Activated CD8-positive, alpha-beta T cell treated with anti-CD3 and anti-CD28 coated beads for 36 hours (primary cell): Measurements from ENCODE around the gene PHLDB1. TPM values are rescaled to one million over a fixed set of nuclear protein-coding genes. Genes with fewer than 3 reads are reported as not detected.

Source experiments
- ATAC-seq: fragments of 200-7000 bp; cut with Tn5 transposase; one replicate; pipeline ENCODE4 v1.10.0; 2021; ENCODE audit warnings: mild to moderate bottlenecking, moderate library complexity
- CTCF ChIA-PET: fragments of 350-600 bp; sonication (Branson Sonifier 250); formaldehyde crosslinking; loops from one replicate; lab custom pipeline; 2021; ENCODE audit warnings: antibody characterized with exemption; lab: Charles Lee
- POLR2A ChIA-PET: fragments of 350-600 bp; sonication (Branson Sonifier 250); formaldehyde crosslinking; loops from one replicate; lab custom pipeline; 2021; ENCODE audit warnings: antibody characterized with exemption; lab: Charles Lee
- DNase-seq: peaks from one replicate; pipeline ENCODE4 v3.0.0-alpha.2; 2020
- H3K27ac Mint-ChIP-seq: one replicate; pipeline ENCODE4 v1.8.0; 2021; ENCODE audit warnings: mild to moderate bottlenecking, mixed read lengths
- H3K27me3 Mint-ChIP-seq: one replicate; pipeline ENCODE4 v1.8.0; 2021; ENCODE audit warnings: mixed read lengths
- H3K36me3 Mint-ChIP-seq: one replicate; pipeline ENCODE4 v1.8.0; 2021; ENCODE audit warnings: low read depth, mixed read lengths
- H3K4me1 Mint-ChIP-seq: one replicate; pipeline ENCODE4 v1.8.0; 2021; ENCODE audit warnings: low read depth, mixed read lengths
- H3K4me3 Mint-ChIP-seq: one replicate; pipeline ENCODE4 v1.8.0; 2021; ENCODE audit warnings: mild to moderate bottlenecking, moderate library complexity, mixed read lengths
- H3K9me3 Mint-ChIP-seq: one replicate; pipeline ENCODE4 v1.8.0; 2021; ENCODE audit warnings: mixed read lengths
- CTCF ChIP-seq: fragments of 200-600 bp; IDR thresholded peaks from one replicate; pipeline ENCODE4 v1.8.0; 2022; ENCODE audit warnings: antibody characterized with exemption, mild to moderate bottlenecking
- intact Hi-C: fragments of 100-400 bp; cut with micrococcal nuclease; formaldehyde crosslinking; loops from one replicate; pipeline ENCODE4 v1.10.0; 2022
- total RNA-seq, 2 experiments: library from RNA; stranded (reverse); gene quantifications; one replicate each; pipeline ENCODE4 v1.2.3, GENCODE V29; 2021

PHLDB1 gene
- total RNA-seq, 2 experiments from 2014 or later, result 3.0 to 5.1 TPM

- no peak overlapping the region for H3K4me3 Mint-ChIP-seq
- peaks cover 14% of the 10 kb centered on the region for H3K27me3 Mint-ChIP-seq
- ATAC-seq (no peak), DNase-seq (no peak)
- ChIA-PET CTCF (interaction anchor here (0.9 to 2.2 kb wide), 7 partner anchors 11 to 37 kb away, joined by 3 to 7 read pairs (median 5); no protein-coding TSS in a partner anchor), POLR2A (interaction anchor here (0.6 to 1.5 kb wide), 3 partner anchors 15 to 397 kb away, joined by 3 to 4 read pairs (median 3); partner anchors contain the start of genes RPS25 and TRAPPC4)
- H3K36me3 Mint-ChIP-seq, result no peaks in the 10 kb centered on the region
- H3K27ac Mint-ChIP-seq, result no peak overlapping the region
- TF ChIP-seq CTCF, result no peak
- intact Hi-C loops, result no loop called here
- H3K4me1 Mint-ChIP-seq, result peaks cover 9% of the 10 kb centered on the region
- no peaks in the 10 kb centered on the region for H3K9me3 Mint-ChIP-seq
Observed at GRCh38 chr11:118621784-118622375, 14.5 kb downstream of the PHLDB1 start.

- H3K4me1 Mint-ChIP-seq, result peaks cover 9% of the 10 kb centered on the region
- H3K36me3 Mint-ChIP-seq, result no peaks in the 10 kb centered on the region
- H3K27ac Mint-ChIP-seq, result no peak overlapping the region
- no peak for TF ChIP-seq CTCF
- no peak overlapping the region for H3K4me3 Mint-ChIP-seq
- intact Hi-C loops, result no loop called here
- ATAC-seq (no peak), DNase-seq (no peak)
- ChIA-PET CTCF (interaction anchor here (0.7 to 2.2 kb wide), 7 partner anchors 11 to 36 kb away, joined by 3 to 7 read pairs (median 5); no protein-coding TSS in a partner anchor), POLR2A (interaction anchor here (0.6 to 1.5 kb wide), 4 partner anchors 12 to 396 kb away, joined by 3 to 4 read pairs (median 3); partner anchors contain the start of genes RPS25 and TRAPPC4)
- peaks cover 14% of the 10 kb centered on the region for H3K27me3 Mint-ChIP-seq
- H3K9me3 Mint-ChIP-seq, result no peaks in the 10 kb centered on the region
Observed at GRCh38 chr11:118622376-118623268, 15.2 kb downstream of the PHLDB1 start.

- Mint-ChIP-seq H3K9me3 (no peaks in the 10 kb centered on the region), H3K27ac (no peak overlapping the region), H3K27me3 (peaks cover 14% of the 10 kb centered on the region), H3K4me1 (peaks cover 9% of the 10 kb centered on the region), H3K36me3 (no peaks in the 10 kb centered on the region), H3K4me3 (no peak overlapping the region)
- intact Hi-C loops, result no loop called here
- ChIA-PET CTCF (interaction anchor here (0.7 to 2.2 kb wide), 3 partner anchors 12 to 35 kb away, joined by 3 to 7 read pairs (median 7); no protein-coding TSS in a partner anchor), POLR2A (interaction anchor here (0.7 to 1.5 kb wide), 3 partner anchors 13 to 396 kb away, joined by 3 to 4 read pairs (median 3); partner anchors contain the start of genes RPS25 and TRAPPC4)
- TF ChIP-seq CTCF, result no peak
- ATAC-seq (no peak), DNase-seq (no peak)
Observed at GRCh38 chr11:118623269-118623655, 15.8 kb downstream of the PHLDB1 start.

GRCh38 chr11:118625036-118625690 is 17.7 kb downstream of the PHLDB1 start:
- intact Hi-C loops, result no loop called here
- H3K9me3 Mint-ChIP-seq, result no peaks in the 10 kb centered on the region
- H3K36me3 Mint-ChIP-seq, result no peaks in the 10 kb centered on the region
- ChIA-PET CTCF (interaction anchor here (1.0 to 1.1 kb wide), 4 partner anchors 12 to 33 kb away, joined by 3 to 4 read pairs (median 3); partner anchors contain the start of gene PHLDB1), POLR2A (no interaction called here)
- peaks cover 6% of the 10 kb centered on the region for H3K4me1 Mint-ChIP-seq
- no peak for ATAC-seq
- TF ChIP-seq CTCF, result no peak
- peaks cover 11% of the 10 kb centered on the region for H3K27me3 Mint-ChIP-seq
- no peak overlapping the region for H3K27ac Mint-ChIP-seq
- no peak overlapping the region for H3K4me3 Mint-ChIP-seq
- DNase-seq, result no peak
